Fibroblast of the conjunctiva (primary cell): ENCODE data around the gene PDCD2.
"Not testable (repeated sequence)": the region's sequence is repeated elsewhere in the genome, so short reads cannot be mapped to it uniquely, and the experiment has no call there.

Source experiments
- DNase-seq: peaks from one replicate; pipeline ENCODE4 v3.0.0-alpha.2; 2010; ENCODE audit warnings: low read depth

Gene PDCD2

GRCh38 chr6:170552765-170553533, 31.5 kb downstream of the PDCD2 start, which contains the start of gene PSMB1:
Gene PSMB1 (minus strand): TSS chr6:170553307. CDS start chr6:170553242, 65 bp downstream.
- DNase-seq: peak; percentile 79

- DNase-seq: no peak
Observed at GRCh38 chr6:170545405-170545804, 39.0 kb downstream of the PDCD2 start.

- DNase-seq: no peak
Observed at GRCh38 chr6:170542031-170542719, 42.3 kb downstream of the PDCD2 start.

GRCh38 chr6:170537329-170537728, 47.1 kb downstream of the PDCD2 start:
- no peak for DNase-seq

- no peak for DNase-seq
Observed at GRCh38 chr6:170536671-170537070, 47.8 kb downstream of the PDCD2 start.

GRCh38 chr6:170535004-170535403, 49.4 kb downstream of the PDCD2 start:
- DNase-seq: no peak

GRCh38 chr6:170533792-170534191, 50.6 kb downstream of the PDCD2 start:
- no peak for DNase-seq

GRCh38 chr6:170532867-170533488, 51.5 kb downstream of the PDCD2 start:
- no peak for DNase-seq

GRCh38 chr6:170529839-170530469, 54.5 kb downstream of the PDCD2 start:
- DNase-seq: peak; percentile 59

GRCh38 chr6:170527995-170528394, 56.4 kb downstream of the PDCD2 start:
- not testable (repeated sequence) for DNase-seq

- no peak for DNase-seq
Observed at GRCh38 chr6:170525795-170526194, 58.6 kb downstream of the PDCD2 start.
